WTC11 (cell line): ENCODE measurements around the gene COLGALT1. TPM values are rescaled to one million over a fixed set of nuclear protein-coding genes. Genes with fewer than 3 reads are reported as not detected.
A peak's percentile ranks its signal among the peaks of the same experiment; 100 is the strongest.

Experiments
- ATAC-seq: fragments of 200-7000 bp; cut with Tn5 transposase; 2 replicates; pipeline ENCODE4 v1.10.0; 2021; ENCODE audit warnings: mild to moderate bottlenecking, moderate library complexity
- CTCF ChIA-PET: fragments of 300-600 bp; sonication (Branson Sonifier 250); formaldehyde crosslinking; loops from one replicate; lab custom pipeline; 2021; ENCODE audit warnings: antibody characterized with exemption; lab: Charles Lee
- POLR2A ChIA-PET: fragments of 350-600 bp; sonication (Branson Sonifier 250); formaldehyde crosslinking; loops from one replicate; lab custom pipeline; 2021; ENCODE audit warnings: antibody characterized with exemption; lab: Charles Lee
- DNase-seq: peaks from one replicate; pipeline ENCODE4 v3.0.0; 2021; ENCODE audit warnings: low spot score
- H3K27ac Mint-ChIP-seq: 2 replicates; pipeline ENCODE4 v1.8.0; 2021; ENCODE audit warnings: mixed read lengths
- H3K27me3 Mint-ChIP-seq: 2 replicates; pipeline ENCODE4 v1.8.0; 2021; ENCODE audit warnings: low read depth, mild to moderate bottlenecking, moderate library complexity, mixed read lengths
- H3K36me3 Mint-ChIP-seq: 2 replicates; pipeline ENCODE4 v1.8.0; 2021; ENCODE audit warnings: mixed read lengths
- H3K4me1 Mint-ChIP-seq: 2 replicates; pipeline ENCODE4 v1.8.0; 2022; ENCODE audit warnings: mixed read lengths
- H3K4me3 Mint-ChIP-seq: 2 replicates; pipeline ENCODE4 v1.8.0; 2021; ENCODE audit warnings: mild to moderate bottlenecking, moderate library complexity, mixed read lengths
- H3K9me3 Mint-ChIP-seq: 2 replicates; pipeline ENCODE4 v1.8.0; 2021; ENCODE audit warnings: mixed read lengths
- ARID4B ChIP-seq: sonication (generic); formaldehyde crosslinking; IDR thresholded peaks from 2 replicates; pipeline ENCODE4 v1.8.0; 2023; ENCODE audit warnings: missing genetic modification reagents, mild to moderate bottlenecking, borderline replicate concordance
- ATF3 ChIP-seq: sonication (generic); formaldehyde crosslinking; conservative IDR thresholded peaks from 2 replicates; pipeline ENCODE4 v1.8.1; 2022; ENCODE audit warnings: mild to moderate bottlenecking, missing genetic modification reagents
- CDX4 ChIP-seq: fragments of 250-450 bp; sonication (Bioruptor Pico); IDR thresholded peaks from 2 replicates; pipeline ENCODE4 v1.9.0; 2021; ENCODE audit warnings: moderate library complexity, mild to moderate bottlenecking, inconsistent platforms, borderline replicate concordance
- ELF4 ChIP-seq: sonication (generic); formaldehyde crosslinking; IDR thresholded peaks from 2 replicates; pipeline ENCODE4 v1.8.1; 2022; ENCODE audit warnings: low read depth, mild to moderate bottlenecking, moderate library complexity, missing genetic modification reagents
- ERG ChIP-seq: fragments of 250-450 bp; sonication (Bioruptor Pico); IDR thresholded peaks from 2 replicates; pipeline ENCODE4 v1.8.0; 2021; ENCODE audit warnings: mild to moderate bottlenecking
- ETV6 ChIP-seq: sonication (generic); formaldehyde crosslinking; IDR thresholded peaks from 2 replicates; pipeline ENCODE4 v1.8.1; 2022; ENCODE audit warnings: mild to moderate bottlenecking, missing genetic modification reagents
- GTF2I ChIP-seq: fragments of 250-450 bp; sonication (Bioruptor Pico); conservative IDR thresholded peaks from 2 replicates; pipeline ENCODE4 v1.4.0; 2021; ENCODE audit warnings: mild to moderate bottlenecking
- MAX ChIP-seq: sonication (generic); formaldehyde crosslinking; IDR thresholded peaks from 2 replicates; pipeline ENCODE4 v1.8.0; 2022; ENCODE audit warnings: mild to moderate bottlenecking, missing genetic modification reagents
- NR2C2 ChIP-seq: sonication (generic); formaldehyde crosslinking; IDR thresholded peaks from 2 replicates; pipeline ENCODE4 v1.8.0; 2022; ENCODE audit warnings: mild to moderate bottlenecking, missing genetic modification reagents
- PRRX2 ChIP-seq: fragments of 250-450 bp; sonication (Bioruptor Pico); IDR thresholded peaks from 2 replicates; pipeline ENCODE4 v1.8.0; 2021; ENCODE audit warnings: mild to moderate bottlenecking
- SMAD3 ChIP-seq: sonication (generic); formaldehyde crosslinking; IDR thresholded peaks from 2 replicates; pipeline ENCODE4 v1.8.0; 2022; ENCODE audit warnings: missing genetic modification reagents, mild to moderate bottlenecking, borderline replicate concordance
- TCF7 ChIP-seq: sonication (generic); formaldehyde crosslinking; IDR thresholded peaks from 2 replicates; pipeline ENCODE4 v1.8.0; 2022; ENCODE audit warnings: mild to moderate bottlenecking, low read depth, missing genetic modification reagents, moderate library complexity
- TP53 ChIP-seq: sonication (generic); formaldehyde crosslinking; IDR thresholded peaks from 2 replicates; pipeline ENCODE4 v1.8.1; 2023; ENCODE audit warnings: mild to moderate bottlenecking, missing genetic modification reagents
- USF2 ChIP-seq: sonication (generic); formaldehyde crosslinking; IDR thresholded peaks from 2 replicates; pipeline ENCODE4 v1.8.1; 2023; ENCODE audit warnings: mild to moderate bottlenecking, missing genetic modification reagents, moderate library complexity
- ZBTB21 ChIP-seq: sonication (generic); formaldehyde crosslinking; IDR thresholded peaks from 2 replicates; pipeline ENCODE4 v1.8.1; 2023; ENCODE audit warnings: mild to moderate bottlenecking, missing genetic modification reagents, borderline replicate concordance
- ZMAT4 ChIP-seq: fragments of 250-450 bp; sonication (Bioruptor Pico); IDR thresholded peaks from 2 replicates; pipeline ENCODE4 v1.9.0; 2021; ENCODE audit warnings: mild to moderate bottlenecking
- ZNF219 ChIP-seq: sonication (generic); formaldehyde crosslinking; IDR thresholded peaks from 2 replicates; pipeline ENCODE4 v1.8.0; 2023; ENCODE audit warnings: missing genetic modification reagents, mild to moderate bottlenecking, borderline replicate concordance
- ZNF232 ChIP-seq: sonication (generic); formaldehyde crosslinking; IDR thresholded peaks from 2 replicates; pipeline ENCODE4 v1.8.0; 2022; ENCODE audit warnings: mild to moderate bottlenecking, missing genetic modification reagents
- ZNF512 ChIP-seq: sonication (generic); formaldehyde crosslinking; IDR thresholded peaks from 2 replicates; pipeline ENCODE4 v1.8.1; 2022; ENCODE audit warnings: missing genetic modification reagents, borderline replicate concordance
- ZNF532 ChIP-seq: fragments of 250-450 bp; sonication (Bioruptor Pico); IDR thresholded peaks from 2 replicates; pipeline ENCODE4 v1.9.0; 2021; ENCODE audit warnings: mild to moderate bottlenecking, borderline replicate concordance
- total RNA-seq: library from RNA; stranded (reverse); gene quantifications from 3 replicates; pipeline ENCODE4 v1.2.3, GENCODE V29; 2021

The COLGALT1 gene
- total RNA-seq, 1 experiment from 2014 or later: 54.0 TPM

GRCh38 chr19:17524651-17525050 lies 30.8 kb upstream of the COLGALT1 start:
- Mint-ChIP-seq H3K4me3 (no peak overlapping the region), H3K36me3 (peaks cover 3% of the 10 kb centered on the region; the same call in 1 of the 2 replicates), H3K9me3 (peaks cover 9% of the 10 kb centered on the region), H3K27me3 (peaks cover 10% of the 10 kb centered on the region; the same call in 1 of the 2 replicates), H3K4me1 (peaks cover 4% of the 10 kb centered on the region; the same call in 1 of the 2 replicates), H3K27ac (no peak overlapping the region)
- CTCF ChIA-PET: no interaction called here
- DNase-seq (no peak), ATAC-seq (no peak)
- POLR2A ChIA-PET: interaction anchor here (0.7 kb wide), 1 partner anchor 81 kb away, joined by 3 read pairs; no protein-coding TSS in a partner anchor
- TF ChIP-seq ZBTB21 (no peak), GTF2I (CRISPR knock-in tag) (peak; percentile 95)

- Mint-ChIP-seq H3K4me3 (no peak overlapping the region), H3K36me3 (peaks cover 3% of the 10 kb centered on the region; the same call in 1 of the 2 replicates), H3K27ac (no peak overlapping the region), H3K4me1 (peaks cover 8% of the 10 kb centered on the region), H3K27me3 (peaks cover 10% of the 10 kb centered on the region; the same call in 1 of the 2 replicates), H3K9me3 (peaks cover 9% of the 10 kb centered on the region)
- ChIA-PET POLR2A (no interaction called here), CTCF (no interaction called here)
- ATAC-seq: no peak
- TF ChIP-seq SMAD3 (CRISPR knock-in tag) (no peak), ZMAT4 (CRISPR knock-in tag) (no peak), PRRX2 (CRISPR knock-in tag) (no peak), TP53 (CRISPR knock-in tag) (no peak), TCF7 (CRISPR knock-in tag) (no peak), ZNF512 (CRISPR knock-in tag) (no peak), ETV6 (no peak), ZNF219 (CRISPR knock-in tag) (no peak), ATF3 (CRISPR knock-in tag) (no peak), CDX4 (CRISPR knock-in tag) (no peak), USF2 (CRISPR knock-in tag) (no peak), ZNF232 (no peak), ELF4 (CRISPR knock-in tag) (no peak), ZNF532 (no peak), MAX (no peak), NR2C2 (no peak), ERG (CRISPR knock-in tag) (no peak), ARID4B (no peak)
- no peak for DNase-seq
These were observed 30.3 kb upstream of the COLGALT1 start for GRCh38 chr19:17525141-17525540.
